ENCODE data around the gene RIMOC1.
A peak's percentile ranks its signal among the peaks of the same experiment; 100 is the strongest.
"Not testable (repeated sequence)": the region's sequence is repeated elsewhere in the genome, so short reads cannot be mapped to it uniquely, and the experiment has no call there.

RIMOC1 gene

DNA sequence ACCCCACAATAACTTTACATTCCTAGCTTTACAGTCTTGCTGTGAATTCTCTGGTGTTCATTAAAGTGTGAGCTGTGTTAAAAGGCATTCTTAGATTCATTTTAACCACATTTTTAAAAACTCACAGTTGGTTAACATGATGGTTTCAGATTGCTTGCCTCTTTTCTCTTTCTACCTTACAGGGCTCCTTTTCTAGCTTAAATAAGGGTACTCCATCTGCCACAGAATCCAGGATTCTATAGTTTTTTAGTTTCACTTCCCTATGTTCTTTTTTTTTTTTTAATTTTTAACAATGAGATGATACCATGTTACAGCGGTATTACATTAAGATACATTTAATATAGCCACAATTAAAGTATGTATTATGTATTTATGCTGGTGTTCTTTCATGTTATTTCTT lies 17.0 kb downstream of the RIMOC1 start:
- no peak overlapping the region for H3K4me3 ChIP-seq (ENCODE audit: low read length)
- no peak for TF ChIP-seq ZNF274 (IDR thresholded peaks at IDR 0.05; ENCODE audit: low read depth, low read length)

DNA sequence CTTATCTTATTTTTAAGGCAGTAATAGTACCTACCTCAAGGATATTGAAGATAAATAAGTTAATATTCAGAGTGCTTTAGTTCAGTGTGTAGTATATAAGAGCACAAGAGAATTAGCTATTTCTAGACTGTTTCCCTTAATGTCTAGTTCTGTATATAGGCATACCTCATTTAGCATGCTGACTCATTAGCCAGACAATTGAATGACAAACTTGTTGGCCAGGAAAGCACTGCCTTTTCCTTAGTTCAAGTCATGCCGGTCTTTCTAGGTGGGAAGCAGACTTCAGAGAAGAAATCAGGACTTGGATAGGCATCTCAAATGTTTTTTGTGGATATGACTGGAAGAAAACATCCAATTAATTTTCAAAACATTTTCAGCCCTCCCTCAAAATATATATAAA lies 17.7 kb downstream of the RIMOC1 start:
- no peak overlapping the region for H3K4me3 ChIP-seq (ENCODE audit: low read length)
- no peak for TF ChIP-seq ZNF274 (IDR thresholded peaks at IDR 0.05; ENCODE audit: low read depth, low read length)

- H3K4me3 ChIP-seq (ENCODE audit: low read length), result peak overlapping the region; percentile 82; the same call in 1 of the 2 replicates
- TF ChIP-seq ZNF274 (IDR thresholded peaks at IDR 0.05; ENCODE audit: low read depth, low read length), result no peak
Observed at GRCh38 chr5:41924526-41924871, 20.4 kb downstream of the RIMOC1 start.

- peak within 1 kb of the TSS; percentile 82 for H3K4me3 ChIP-seq (ENCODE audit: low read length)
- no peak for TF ChIP-seq ZNF274 (IDR thresholded peaks at IDR 0.05; ENCODE audit: low read depth, low read length)
Observed at GRCh38 chr5:41924872-41925554, 20.9 kb downstream of the RIMOC1 start, which contains the start of gene FBXO4. FBXO4 (plus strand) TSS chr5:41925281; CDS start chr5:41925310, 29 bp downstream.

- peak overlapping the region; percentile 82 for H3K4me3 ChIP-seq (ENCODE audit: low read length)
- no peak for TF ChIP-seq ZNF274 (IDR thresholded peaks at IDR 0.05; ENCODE audit: low read depth, low read length)
Observed at GRCh38 chr5:41925555-41925951, 21.4 kb downstream of the RIMOC1 start.

GRCh38 chr5:41927604-41928003 lies 23.5 kb downstream of the RIMOC1 start:
- TF ChIP-seq ZNF274 (IDR thresholded peaks at IDR 0.05; ENCODE audit: low read depth, low read length), result no peak
- no peak overlapping the region for H3K4me3 ChIP-seq (ENCODE audit: low read length)

DNA sequence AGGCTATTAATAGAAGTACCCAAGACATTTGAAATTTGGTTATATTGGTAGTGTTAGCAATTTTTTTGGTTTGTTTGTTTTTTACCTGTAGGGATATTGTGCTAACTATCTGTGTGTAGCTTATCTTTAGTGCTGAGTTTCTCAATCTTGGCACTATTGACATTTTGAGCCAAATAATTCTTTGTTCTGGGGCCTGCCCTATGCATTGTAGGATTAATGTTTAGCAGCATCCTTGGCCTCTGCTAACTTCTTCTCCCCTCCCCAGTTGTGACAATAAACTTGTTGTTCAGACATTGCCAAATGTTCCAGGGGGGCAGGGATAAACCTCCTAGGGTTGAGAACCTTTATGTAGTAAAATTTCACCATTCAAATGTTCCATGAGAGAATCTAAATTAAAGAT lies 24.9 kb downstream of the RIMOC1 start:
- TF ChIP-seq ZNF274 (IDR thresholded peaks at IDR 0.05; ENCODE audit: low read depth, low read length), result no peak
- no peak overlapping the region for H3K4me3 ChIP-seq (ENCODE audit: low read length)

GRCh38 chr5:41932770-41933169 lies 28.6 kb downstream of the RIMOC1 start:
- TF ChIP-seq ZNF274 (IDR thresholded peaks at IDR 0.05; ENCODE audit: low read depth, low read length), result no peak
- H3K4me3 ChIP-seq (ENCODE audit: low read length), result no peak overlapping the region

DNA sequence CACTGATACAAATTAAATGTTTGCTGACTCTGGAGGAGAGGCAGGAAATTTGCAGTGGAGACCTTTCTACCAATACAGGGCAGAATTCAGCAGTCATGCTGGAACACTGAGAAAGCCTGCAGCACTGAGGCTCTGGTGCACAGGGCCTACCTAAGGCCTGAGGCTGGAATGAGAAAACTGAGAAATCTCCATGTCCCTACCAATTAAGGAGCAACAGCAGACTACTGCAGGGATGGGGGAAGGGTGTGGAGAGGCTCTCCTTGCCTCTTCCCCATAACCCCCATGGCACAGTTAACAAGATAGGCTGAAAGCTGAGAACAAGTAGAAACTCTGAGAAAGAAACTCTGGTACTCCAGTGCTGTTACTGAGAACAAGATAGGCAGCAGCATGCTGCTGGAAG lies 31.4 kb downstream of the RIMOC1 start:
- no peak for TF ChIP-seq ZNF274 (IDR thresholded peaks at IDR 0.05; ENCODE audit: low read depth, low read length)
- H3K4me3 ChIP-seq (ENCODE audit: low read length), result no peak overlapping the region

DNA sequence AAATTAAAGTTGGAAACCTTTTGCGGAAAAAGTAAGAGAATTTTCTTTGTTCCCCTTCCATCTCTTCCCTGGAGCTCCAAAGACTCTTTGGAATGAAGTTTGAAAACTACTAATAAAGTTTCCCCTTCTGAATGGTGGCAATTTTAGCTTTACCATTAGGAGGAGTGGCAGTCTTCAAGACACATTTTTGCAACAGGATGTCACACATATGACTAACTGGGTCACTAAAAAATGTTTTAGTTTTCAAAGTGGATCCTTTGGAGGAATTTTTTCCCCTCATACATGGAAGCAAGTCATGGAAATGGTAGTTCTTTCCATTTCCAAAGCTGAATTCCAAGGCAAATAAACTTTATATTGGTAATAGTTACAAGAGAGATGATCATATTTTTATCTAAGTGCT lies 36.5 kb downstream of the RIMOC1 start:
- H3K4me3 ChIP-seq (ENCODE audit: low read length), result no peak overlapping the region
- TF ChIP-seq ZNF274 (IDR thresholded peaks at IDR 0.05; ENCODE audit: low read depth, low read length), result no peak

GRCh38 chr5:41945332-41945955 lies 41.3 kb downstream of the RIMOC1 start:
- not testable (repeated sequence) for H3K4me3 ChIP-seq (ENCODE audit: low read length)

DNA sequence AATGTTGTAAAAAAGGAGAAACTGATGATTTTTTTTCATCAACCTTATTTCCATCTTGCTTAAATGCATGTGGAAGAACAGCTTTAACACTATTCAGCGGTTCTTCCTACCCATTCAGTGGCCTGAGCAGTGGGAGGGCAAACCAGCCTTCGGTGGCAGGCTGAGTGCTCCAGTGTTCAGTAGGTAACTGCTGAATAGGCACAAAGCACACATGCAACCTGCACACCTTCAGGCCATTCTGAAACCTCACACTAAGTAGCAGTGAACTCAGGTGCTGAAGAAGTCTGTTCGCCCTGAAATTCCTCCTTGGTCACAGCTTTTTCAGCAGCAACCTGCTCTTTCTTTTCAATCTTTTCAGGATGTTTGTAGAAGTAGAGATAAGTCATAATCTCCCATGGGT lies 47.1 kb downstream of the RIMOC1 start:
- no peak overlapping the region for H3K4me3 ChIP-seq (ENCODE audit: low read length)
- TF ChIP-seq ZNF274 (IDR thresholded peaks at IDR 0.05; ENCODE audit: low read depth, low read length), result no peak

Data from GM08714 (cell line).